HG03571 (cell line): Measurements from ENCODE around the gene PTPRE.

Experiments used
- ATAC-seq: cut with Tn5 transposase; IDR thresholded peaks from one replicate; pipeline ENCODE4 v1.9.1; 2021; ENCODE audit not compliant: unreplicated experiment

The PTPRE gene

GRCh38 chr10:128042131-128042610 is 135.3 kb downstream of the PTPRE start:
- no peak for ATAC-seq

- no peak for ATAC-seq
Measured at GRCh38 chr10:128043259-128044045, 136.5 kb downstream of the PTPRE start.

GRCh38 chr10:128044186-128044585 is 137.3 kb downstream of the PTPRE start:
- no peak for ATAC-seq

GRCh38 chr10:128044961-128045832 is 138.3 kb downstream of the PTPRE start:
- ATAC-seq = no peak

GRCh38 chr10:128045833-128046120 is 138.9 kb downstream of the PTPRE start:
- ATAC-seq = no peak

GRCh38 chr10:128046156-128046952 is 139.5 kb downstream of the PTPRE start:
- ATAC-seq = no peak

GRCh38 chr10:128046953-128047290 is 140.0 kb downstream of the PTPRE start:
- peak; percentile 1 for ATAC-seq

GRCh38 chr10:128047351-128047750 is 140.4 kb downstream of the PTPRE start:
- ATAC-seq = peak; percentile 99

GRCh38 chr10:128047991-128048818 is 141.3 kb downstream of the PTPRE start:
- peak; percentile 37 for ATAC-seq

- ATAC-seq = no peak
Measured at GRCh38 chr10:128048819-128049210, 141.9 kb downstream of the PTPRE start.

- no peak for ATAC-seq
Measured at GRCh38 chr10:128049226-128050120, 142.6 kb downstream of the PTPRE start.

- ATAC-seq = no peak
Measured at GRCh38 chr10:128050121-128050516, 143.2 kb downstream of the PTPRE start.

GRCh38 chr10:128050936-128051335 is 144.0 kb downstream of the PTPRE start:
- ATAC-seq = no peak

- ATAC-seq = no peak
Measured at GRCh38 chr10:128051548-128051947, 144.6 kb downstream of the PTPRE start.

GRCh38 chr10:128052696-128053095 is 145.8 kb downstream of the PTPRE start:
- no peak for ATAC-seq

- no peak for ATAC-seq
Measured at GRCh38 chr10:128053356-128053755, 146.5 kb downstream of the PTPRE start.

- ATAC-seq = no peak
Measured at GRCh38 chr10:128054163-128054970, 147.5 kb downstream of the PTPRE start.

GRCh38 chr10:128055061-128055868 is 148.4 kb downstream of the PTPRE start:
- no peak for ATAC-seq
